HG02763 (cell line): ENCODE measurements around the gene HSF5.
"Not testable (repeated sequence)": the region's sequence is repeated elsewhere in the genome, so short reads cannot be mapped to it uniquely, and the experiment has no call there.

Experiments used
- ATAC-seq: cut with Tn5 transposase; IDR thresholded peaks from one replicate; pipeline ENCODE4 v1.9.1; 2021; ENCODE audit warnings: mild to moderate bottlenecking, moderate library complexity; ENCODE audit not compliant: unreplicated experiment

Gene HSF5

DNA sequence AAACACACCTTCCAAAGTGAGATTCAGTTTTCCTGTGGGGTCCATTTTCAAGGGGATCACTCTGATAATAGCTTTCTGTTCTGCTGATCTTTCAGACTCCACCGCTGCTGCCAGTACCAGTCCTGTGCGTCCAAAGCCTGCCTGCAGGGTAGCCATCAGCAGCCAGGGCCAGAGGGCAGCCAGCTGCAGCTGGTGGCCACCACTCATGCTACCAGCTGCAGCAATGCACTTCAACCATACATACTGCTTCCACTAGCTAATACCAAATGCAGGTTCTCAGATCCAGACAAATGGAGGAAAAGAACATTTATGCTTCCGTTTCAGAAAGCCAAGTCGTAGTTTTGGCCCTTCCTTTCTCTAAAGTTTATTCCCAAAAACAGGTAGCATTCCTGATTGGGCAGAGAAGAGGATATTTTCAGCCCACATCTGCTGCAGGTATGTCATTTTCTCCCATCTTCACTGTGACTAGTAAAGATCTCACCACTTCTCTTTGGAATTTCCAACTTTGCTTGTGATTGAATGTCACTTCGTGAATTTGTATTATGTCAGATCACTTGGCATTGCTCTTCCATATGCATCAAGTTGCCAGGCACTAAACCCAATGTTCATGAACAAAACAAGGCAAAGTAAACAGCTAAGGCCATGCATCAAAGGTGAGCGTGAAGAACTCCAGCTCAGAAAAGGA lies 72.7 kb downstream of the HSF5 start:
- no peak for ATAC-seq

GRCh38 chr17:58414596-58414997 lies 73.6 kb downstream of the HSF5 start:
- ATAC-seq = no peak

DNA sequence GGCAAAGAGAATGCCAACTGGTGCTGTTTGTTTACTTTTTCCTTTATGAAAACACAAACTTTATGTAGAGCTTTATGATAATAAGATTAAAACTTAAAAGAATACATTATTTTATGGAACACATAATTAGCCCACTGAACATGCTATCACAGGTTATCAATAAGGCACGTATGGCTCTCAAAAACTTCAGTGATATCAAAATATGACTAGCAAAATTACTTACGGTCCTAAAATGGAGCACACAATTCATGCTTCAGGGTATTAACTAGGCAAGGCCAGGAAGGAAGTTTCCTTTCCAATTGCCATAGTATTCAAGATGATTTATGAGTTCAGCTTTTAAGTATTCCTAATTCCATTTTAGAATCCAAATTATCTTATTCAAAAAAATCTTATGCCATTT lies 74.5 kb downstream of the HSF5 start:
- ATAC-seq = no peak

GRCh38 chr17:58412961-58413586 lies 75.1 kb downstream of the HSF5 start:
- ATAC-seq = no peak

DNA sequence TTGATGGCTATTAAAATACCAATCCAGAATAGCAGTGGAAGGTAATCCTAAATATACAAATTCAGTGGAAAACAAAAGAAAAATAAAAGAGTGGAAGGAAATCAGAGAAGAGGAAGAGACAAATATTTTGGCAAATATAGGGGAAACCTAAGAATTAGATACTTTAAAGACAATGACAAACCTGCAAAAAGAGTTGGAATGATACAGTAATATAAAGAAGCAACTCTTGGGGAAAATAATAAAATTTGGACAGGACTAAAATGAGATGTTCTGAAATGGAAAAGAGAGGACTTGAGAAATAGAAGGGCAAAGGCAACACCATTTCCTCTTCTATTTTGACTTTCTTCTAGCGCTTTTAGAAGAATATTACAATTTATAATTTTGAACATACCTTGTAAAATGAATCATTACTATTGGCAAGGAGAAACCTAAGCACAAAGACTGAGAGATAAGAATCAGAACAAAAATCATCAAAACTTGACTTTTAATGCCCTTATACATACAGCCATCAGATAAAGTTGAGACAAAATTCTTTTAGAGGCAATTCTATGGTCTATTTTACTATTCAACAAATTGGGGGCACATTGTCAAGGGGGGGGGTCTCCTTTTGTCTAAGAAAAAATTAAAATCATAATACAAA lies 76.0 kb downstream of the HSF5 start:
- ATAC-seq = no peak

GRCh38 chr17:58411408-58411894 lies 76.8 kb downstream of the HSF5 start:
- ATAC-seq = no peak

DNA sequence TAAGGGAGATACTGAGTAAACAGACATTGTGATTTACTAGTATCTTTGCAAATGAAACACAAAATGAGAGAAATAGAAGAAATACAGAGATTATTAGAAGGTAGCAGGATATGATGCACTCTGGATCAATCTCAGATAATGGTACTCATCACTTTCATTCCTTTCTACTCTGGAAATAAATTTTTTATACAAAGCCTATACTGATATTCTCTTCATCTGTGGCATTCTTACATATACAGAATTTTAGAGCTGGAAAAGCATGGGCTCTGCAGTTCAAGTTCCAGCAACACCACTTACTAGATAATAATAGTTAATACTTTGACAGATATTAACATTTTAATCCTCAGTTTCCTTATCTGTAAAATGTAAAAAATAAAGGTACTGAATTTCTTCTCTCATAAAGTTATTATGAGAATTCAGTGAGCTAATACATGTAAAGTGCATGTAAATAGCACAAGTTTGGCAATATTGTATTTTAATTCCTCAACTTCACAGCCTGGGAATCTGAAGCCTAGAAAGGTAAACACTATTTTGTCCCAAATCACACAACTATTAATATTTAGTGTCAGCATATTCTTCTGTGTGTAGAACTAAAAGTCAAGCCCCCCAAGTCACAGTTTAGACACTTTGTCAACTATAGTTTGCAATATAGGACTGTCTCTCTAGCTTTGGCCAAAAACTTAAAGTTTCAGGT lies 77.3 kb downstream of the HSF5 start:
- no peak for ATAC-seq

GRCh38 chr17:58409432-58409831 lies 78.8 kb downstream of the HSF5 start:
- no peak for ATAC-seq

DNA sequence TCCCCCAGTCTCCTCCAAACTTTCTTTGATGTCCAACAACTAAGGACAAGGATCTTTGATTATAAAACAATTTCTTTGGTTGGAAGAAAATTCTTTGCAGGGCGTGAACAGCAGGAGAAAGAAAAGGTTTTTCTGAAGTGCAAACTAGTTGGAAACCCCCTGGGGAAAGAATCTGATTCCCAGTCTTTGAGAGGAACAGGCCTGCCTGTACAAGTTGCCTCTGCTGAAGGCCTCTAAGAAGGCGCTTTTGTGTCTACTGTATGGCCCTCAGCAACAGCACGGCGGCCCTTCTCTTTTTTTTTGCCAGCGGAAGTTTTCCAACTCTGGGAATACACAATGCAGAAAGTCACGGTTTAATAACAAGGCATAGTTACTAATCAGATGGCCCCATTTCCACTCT lies 84.9 kb downstream of the HSF5 start:
- ATAC-seq = no peak

- ATAC-seq = no peak
Observed at GRCh38 chr17:58402679-58403078, 85.5 kb downstream of the HSF5 start.

DNA sequence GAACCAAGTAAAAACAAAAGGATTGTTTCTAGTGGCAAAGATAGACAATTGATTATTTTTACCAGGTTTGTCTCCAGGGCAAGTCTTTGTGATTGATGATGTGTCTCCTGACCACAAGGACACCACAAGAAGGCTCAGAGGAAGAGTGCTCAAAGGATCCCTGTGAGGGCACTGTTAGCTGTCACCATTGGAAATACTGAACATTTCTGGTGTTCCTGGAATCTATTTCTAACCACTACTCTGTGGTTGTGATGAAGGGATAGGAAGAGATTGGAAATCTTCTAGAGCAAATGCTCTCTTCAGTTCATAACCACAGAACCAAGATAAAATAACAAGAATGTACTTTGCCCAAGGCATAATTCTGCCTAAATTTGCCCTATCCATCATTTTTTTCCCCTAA lies 86.2 kb downstream of the HSF5 start:
- ATAC-seq = no peak

GRCh38 chr17:58401287-58401686 lies 86.9 kb downstream of the HSF5 start:
- ATAC-seq = no peak

DNA sequence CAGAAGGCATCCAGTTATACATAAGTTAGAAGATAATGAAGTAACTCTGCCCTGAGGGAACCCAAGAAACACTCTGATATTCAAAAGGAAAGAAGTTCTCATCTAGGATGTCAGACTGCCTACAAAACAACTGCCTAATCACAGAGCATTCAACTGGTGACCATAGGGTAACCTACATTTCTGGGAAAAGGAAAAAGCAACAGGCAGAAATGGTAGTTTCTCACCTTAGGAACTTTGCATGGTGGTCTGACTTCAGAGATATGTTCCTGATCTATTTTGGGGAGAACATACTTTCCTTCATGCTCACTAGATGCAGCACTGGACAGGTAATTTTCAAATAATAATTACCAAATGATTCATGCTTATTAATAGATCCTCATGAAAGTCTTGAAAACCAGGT lies 87.4 kb downstream of the HSF5 start:
- no peak for ATAC-seq

DNA sequence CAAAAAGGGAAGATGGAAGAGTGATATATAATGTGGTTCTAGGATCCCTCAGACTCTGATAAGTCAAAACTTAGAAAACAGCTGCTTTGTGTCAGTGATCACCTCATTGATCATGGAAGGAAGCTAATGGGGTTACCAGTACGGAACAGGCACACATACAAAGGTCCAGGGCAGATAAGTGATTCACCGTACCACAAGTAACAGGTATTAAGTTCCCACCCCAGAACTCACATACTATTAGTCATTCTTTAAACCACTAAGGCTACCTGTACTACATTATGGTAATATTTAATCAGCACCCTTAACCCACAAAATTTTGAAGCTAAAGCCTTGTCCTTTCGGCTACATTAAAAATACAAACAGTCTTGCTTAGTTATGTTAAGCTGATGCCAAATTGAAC lies 88.2 kb downstream of the HSF5 start:
- ATAC-seq = no peak

DNA sequence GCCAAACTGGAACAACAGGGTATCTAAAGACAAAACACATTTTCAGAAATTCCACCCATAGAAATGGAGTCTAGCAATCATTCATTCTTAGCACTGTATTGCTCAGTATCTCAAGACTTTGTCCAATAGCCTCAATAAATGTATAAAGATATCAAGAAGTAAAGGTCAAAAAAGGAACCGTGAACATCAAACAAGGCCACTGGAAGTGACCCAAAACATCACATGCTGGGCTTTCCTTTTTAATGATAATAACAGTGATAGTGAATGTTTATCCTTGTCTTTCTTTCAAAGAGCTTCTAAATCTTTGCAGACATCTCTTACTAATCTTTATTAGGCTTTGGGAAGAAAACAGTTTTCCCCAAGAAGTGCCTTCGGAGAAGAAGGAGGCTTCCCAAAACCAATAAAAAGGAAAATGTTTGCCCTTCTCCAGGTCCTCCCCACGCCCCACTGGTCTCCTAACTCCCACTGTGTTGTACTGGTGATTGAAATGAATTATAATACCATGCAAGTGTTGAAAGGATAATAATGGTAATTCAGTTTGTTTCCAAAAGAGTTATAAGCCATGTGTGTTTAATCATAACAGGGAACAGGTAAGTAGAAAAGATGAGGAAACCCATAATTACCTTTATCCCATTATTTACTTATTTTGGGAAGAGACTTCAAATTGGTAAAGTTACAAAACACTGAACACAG lies 89.5 kb downstream of the HSF5 start:
- ATAC-seq = no peak

- not testable (repeated sequence) for ATAC-seq
Observed at GRCh38 chr17:58397421-58397820, 90.8 kb downstream of the HSF5 start.

- no peak for ATAC-seq
Observed at GRCh38 chr17:58396173-58396572, 92.0 kb downstream of the HSF5 start.

GRCh38 chr17:58394534-58395223 lies 93.5 kb downstream of the HSF5 start:
- ATAC-seq = no peak

DNA sequence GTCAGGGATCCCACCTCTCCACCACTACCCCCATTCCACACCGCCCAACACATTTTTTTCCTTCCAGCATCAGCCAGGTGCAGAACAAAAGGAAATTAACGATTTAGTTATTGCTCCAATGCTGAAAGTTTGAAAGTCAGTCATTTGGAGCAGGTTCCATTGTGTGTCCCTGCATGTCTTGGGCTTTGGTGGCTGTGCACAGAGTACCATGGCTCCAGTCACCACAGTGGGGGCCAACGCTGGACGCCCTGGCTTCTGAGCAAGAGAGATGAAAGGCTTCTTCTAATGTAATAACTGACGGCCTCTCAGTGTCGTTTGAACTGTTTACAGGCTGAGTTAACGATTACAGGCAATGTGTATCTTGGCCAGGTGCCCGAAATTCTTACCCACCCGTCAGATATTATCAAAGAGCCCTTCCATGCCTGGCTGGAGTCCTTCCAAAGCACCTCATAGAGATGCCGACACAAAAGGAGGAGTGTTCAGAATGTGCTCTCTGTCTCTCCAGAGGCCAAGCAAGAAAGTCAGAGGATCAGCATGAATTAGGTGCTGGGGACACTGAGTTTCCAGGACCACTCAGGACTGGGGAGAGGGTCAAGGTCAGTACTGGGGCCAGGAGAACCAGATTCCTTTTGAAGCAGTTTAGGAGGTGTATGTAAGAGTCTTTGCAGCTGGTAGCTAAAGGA lies 96.8 kb downstream of the HSF5 start:
- no peak for ATAC-seq

GRCh38 chr17:58390884-58391283 lies 97.3 kb downstream of the HSF5 start:
- no peak for ATAC-seq
